K562 (cell line): ENCODE measurements around the gene MAST1. TPM values are rescaled to one million over a fixed set of nuclear protein-coding genes. Genes with fewer than 3 reads are reported as not detected.

Experiments
- EHMT2 ChIP-seq: fragments of 450-650 bp; IDR thresholded peaks from 2 replicates; pipeline ENCODE4 v1.6.1; 2018; ENCODE audit warnings: antibody characterized with exemption
- POLR2AphosphoS2 ChIP-seq: IDR thresholded peaks from 2 replicates; pipeline ENCODE4 v1.6.1; 2012; ENCODE audit warnings: low read length, improper control_type of control experiment
- SMAD2 ChIP-seq: fragments of 150-350 bp; IDR thresholded peaks from 2 replicates; pipeline ENCODE4 v1.6.1; 2014; ENCODE audit warnings: low read depth, mild to moderate bottlenecking, low read length
- SNRNP70 ChIP-seq: fragments of 200-400 bp; formaldehyde crosslinking; optimal IDR thresholded peaks from 2 replicates; pipeline ENCODE3; 2017; ENCODE audit warnings: low read depth, low read length
- TCFL5 ChIP-seq: fragments of 250-450 bp; sonication (Bioruptor Pico); conservative IDR thresholded peaks from 2 replicates; pipeline ENCODE4 v1.6.1; 2021; ENCODE audit warnings: mild to moderate bottlenecking, moderate library complexity, matching md5 sums
- ZC3H8 ChIP-seq: fragments of 450-650 bp; IDR thresholded peaks from 2 replicates; pipeline ENCODE4 v1.6.1; 2017
- polyA plus RNA-seq, 8 experiments: library from polyadenylated mRNA; depleted of rRNA in 4 of 8; stranded (reverse) in 5 of 8; unstranded in 3 of 8; fragments of >200 nt; fragmentation: Nextera tagmentation in 2 of 8; fragmentation: Illumina TruSeq in 1 of 8; extraction: Ambion mirVana in 2 of 8; extraction: Trizol in 1 of 8; gene quantifications; 2 replicates each; pipeline versions ENCODE4 v1.2.1 to v1.2.3, GENCODE V29; 2011 to 2014; ENCODE audit warnings: inconsistent platforms in 1 of 8, missing spikeins in 1 of 8
- total RNA-seq, 7 experiments: library from RNA; depleted of rRNA in 6 of 7; stranded (reverse); fragments of >200 nt in 6 of 7; fragmentation: Illumina TruSeq in 2 of 7; extraction: Trizol in 2 of 7; gene quantifications; 2 replicates each; pipeline versions ENCODE4 v1.2.1 to v1.2.3, GENCODE V29; 2011 to 2021; ENCODE audit warnings: low replicate concordance in 1 of 7
- TF ChIP-seq, protein P1 (sequence below): fragments of 450-650 bp; formaldehyde crosslinking; IDR thresholded peaks from 2 replicates; pipeline ENCODE4 v1.4.0; 2020; ENCODE audit warnings: mild to moderate bottlenecking, moderate library complexity
- TF ChIP-seq, protein P2 (sequence below): sonication (generic); formaldehyde crosslinking; IDR thresholded peaks from 2 replicates; pipeline ENCODE4 v1.8.1; 2023; ENCODE audit warnings: mild to moderate bottlenecking, missing genetic modification reagents
- TF ChIP-seq, protein P3 (sequence below): fragments of 250-450 bp; sonication (Bioruptor Pico); IDR thresholded peaks from 2 replicates; pipeline ENCODE4 v1.4.0; 2020; ENCODE audit warnings: mild to moderate bottlenecking
- TF ChIP-seq, protein P4 (sequence below): sonication (generic); formaldehyde crosslinking; IDR thresholded peaks from 2 replicates; pipeline ENCODE4 v1.4.0; 2020; ENCODE audit warnings: mild to moderate bottlenecking, missing genetic modification reagents
- TF ChIP-seq, protein P5 (sequence below): fragments of 450-650 bp; IDR thresholded peaks from 2 replicates; pipeline ENCODE4 v1.6.1; 2016; ENCODE audit warnings: low read depth

Gene MAST1
- total and polyA plus RNA-seq, 9 of the 15 experiments (the other 6 are each of a cell fraction or from before 2014, with no cell fraction given), result 0.48 to 10.3 (median 3.9) TPM

DNA sequence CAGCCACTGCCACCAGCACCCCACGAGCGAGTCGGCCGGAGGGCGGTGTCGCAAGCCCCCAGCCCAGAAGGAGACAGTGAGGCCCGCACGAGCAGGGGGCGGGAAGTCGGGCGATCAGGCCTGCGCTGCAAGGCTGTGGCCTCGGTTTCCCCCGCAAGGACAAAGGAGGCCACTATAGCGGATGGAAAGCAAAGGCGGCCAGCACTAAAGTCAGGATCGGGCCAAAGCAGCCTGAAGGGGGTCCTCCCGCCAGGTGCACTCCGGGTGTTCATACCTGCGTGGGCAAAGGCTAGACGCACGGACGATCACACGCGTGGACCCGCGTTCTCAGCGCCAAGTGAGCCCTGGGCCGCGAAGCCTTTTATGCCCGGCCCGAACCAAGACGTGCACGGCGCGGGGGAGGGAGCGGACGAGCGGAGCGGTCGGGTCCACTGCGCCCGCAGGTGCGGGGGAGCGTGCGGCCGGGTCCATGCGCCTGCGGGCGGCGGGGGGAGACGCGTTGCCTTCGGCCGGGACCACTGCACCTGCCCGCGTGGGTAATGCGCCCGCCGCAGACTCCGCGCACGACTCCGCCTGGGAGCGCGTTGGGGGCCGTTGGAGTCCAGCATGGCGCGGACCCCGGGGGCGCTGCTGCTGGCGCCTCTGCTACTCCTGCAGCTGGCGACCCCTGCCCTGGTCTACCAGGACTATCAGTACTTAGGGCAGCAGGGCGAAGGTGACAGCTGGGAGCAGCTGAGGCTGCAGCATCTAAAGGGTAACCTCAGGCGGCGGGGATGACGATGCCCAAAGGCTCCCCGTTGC, 36.6 kb upstream of the MAST1 start, which contains the start of the genes PRDX2 and THSD8 (continued):
- no peak for TF ChIP-seq ZC3H8
- TF ChIP-seq, protein P1, sequence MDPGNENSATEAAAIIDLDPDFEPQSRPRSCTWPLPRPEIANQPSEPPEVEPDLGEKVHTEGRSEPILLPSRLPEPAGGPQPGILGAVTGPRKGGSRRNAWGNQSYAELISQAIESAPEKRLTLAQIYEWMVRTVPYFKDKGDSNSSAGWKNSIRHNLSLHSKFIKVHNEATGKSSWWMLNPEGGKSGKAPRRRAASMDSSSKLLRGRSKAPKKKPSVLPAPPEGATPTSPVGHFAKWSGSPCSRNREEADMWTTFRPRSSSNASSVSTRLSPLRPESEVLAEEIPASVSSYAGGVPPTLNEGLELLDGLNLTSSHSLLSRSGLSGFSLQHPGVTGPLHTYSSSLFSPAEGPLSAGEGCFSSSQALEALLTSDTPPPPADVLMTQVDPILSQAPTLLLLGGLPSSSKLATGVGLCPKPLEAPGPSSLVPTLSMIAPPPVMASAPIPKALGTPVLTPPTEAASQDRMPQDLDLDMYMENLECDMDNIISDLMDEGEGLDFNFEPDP (CRISPR knock-in tag), result no peak
- TF ChIP-seq EHMT2, result no peak
- TF ChIP-seq, protein P2, sequence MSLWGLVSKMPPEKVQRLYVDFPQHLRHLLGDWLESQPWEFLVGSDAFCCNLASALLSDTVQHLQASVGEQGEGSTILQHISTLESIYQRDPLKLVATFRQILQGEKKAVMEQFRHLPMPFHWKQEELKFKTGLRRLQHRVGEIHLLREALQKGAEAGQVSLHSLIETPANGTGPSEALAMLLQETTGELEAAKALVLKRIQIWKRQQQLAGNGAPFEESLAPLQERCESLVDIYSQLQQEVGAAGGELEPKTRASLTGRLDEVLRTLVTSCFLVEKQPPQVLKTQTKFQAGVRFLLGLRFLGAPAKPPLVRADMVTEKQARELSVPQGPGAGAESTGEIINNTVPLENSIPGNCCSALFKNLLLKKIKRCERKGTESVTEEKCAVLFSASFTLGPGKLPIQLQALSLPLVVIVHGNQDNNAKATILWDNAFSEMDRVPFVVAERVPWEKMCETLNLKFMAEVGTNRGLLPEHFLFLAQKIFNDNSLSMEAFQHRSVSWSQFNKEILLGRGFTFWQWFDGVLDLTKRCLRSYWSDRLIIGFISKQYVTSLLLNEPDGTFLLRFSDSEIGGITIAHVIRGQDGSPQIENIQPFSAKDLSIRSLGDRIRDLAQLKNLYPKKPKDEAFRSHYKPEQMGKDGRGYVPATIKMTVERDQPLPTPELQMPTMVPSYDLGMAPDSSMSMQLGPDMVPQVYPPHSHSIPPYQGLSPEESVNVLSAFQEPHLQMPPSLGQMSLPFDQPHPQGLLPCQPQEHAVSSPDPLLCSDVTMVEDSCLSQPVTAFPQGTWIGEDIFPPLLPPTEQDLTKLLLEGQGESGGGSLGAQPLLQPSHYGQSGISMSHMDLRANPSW (CRISPR knock-in tag), result no peak; the same call in 1 of the 2 replicates
- TF ChIP-seq, protein P3, sequence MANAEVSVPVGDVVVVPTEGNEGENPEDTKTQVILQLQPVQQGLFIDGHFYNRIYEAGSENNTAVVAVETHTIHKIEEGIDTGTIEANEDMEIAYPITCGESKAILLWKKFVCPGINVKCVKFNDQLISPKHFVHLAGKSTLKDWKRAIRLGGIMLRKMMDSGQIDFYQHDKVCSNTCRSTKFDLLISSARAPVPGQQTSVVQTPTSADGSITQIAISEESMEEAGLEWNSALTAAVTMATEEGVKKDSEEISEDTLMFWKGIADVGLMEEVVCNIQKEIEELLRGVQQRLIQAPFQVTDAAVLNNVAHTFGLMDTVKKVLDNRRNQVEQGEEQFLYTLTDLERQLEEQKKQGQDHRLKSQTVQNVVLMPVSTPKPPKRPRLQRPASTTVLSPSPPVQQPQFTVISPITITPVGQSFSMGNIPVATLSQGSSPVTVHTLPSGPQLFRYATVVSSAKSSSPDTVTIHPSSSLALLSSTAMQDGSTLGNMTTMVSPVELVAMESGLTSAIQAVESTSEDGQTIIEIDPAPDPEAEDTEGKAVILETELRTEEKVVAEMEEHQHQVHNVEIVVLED (CRISPR knock-in tag), result peak; percentile 79
- TF ChIP-seq, protein P4, sequence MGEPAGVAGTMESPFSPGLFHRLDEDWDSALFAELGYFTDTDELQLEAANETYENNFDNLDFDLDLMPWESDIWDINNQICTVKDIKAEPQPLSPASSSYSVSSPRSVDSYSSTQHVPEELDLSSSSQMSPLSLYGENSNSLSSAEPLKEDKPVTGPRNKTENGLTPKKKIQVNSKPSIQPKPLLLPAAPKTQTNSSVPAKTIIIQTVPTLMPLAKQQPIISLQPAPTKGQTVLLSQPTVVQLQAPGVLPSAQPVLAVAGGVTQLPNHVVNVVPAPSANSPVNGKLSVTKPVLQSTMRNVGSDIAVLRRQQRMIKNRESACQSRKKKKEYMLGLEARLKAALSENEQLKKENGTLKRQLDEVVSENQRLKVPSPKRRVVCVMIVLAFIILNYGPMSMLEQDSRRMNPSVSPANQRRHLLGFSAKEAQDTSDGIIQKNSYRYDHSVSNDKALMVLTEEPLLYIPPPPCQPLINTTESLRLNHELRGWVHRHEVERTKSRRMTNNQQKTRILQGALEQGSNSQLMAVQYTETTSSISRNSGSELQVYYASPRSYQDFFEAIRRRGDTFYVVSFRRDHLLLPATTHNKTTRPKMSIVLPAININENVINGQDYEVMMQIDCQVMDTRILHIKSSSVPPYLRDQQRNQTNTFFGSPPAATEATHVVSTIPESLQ (CRISPR knock-in tag), result 0 out of 2 replicates have a peak, but pooled peaks have one; percentile 13
- no peak for TF ChIP-seq SNRNP70
- no peak for TF ChIP-seq SMAD2
- no peak for TF ChIP-seq POLR2AphosphoS2
- TF ChIP-seq TCFL5 (CRISPR knock-in tag), result no peak
- TF ChIP-seq, protein P5, sequence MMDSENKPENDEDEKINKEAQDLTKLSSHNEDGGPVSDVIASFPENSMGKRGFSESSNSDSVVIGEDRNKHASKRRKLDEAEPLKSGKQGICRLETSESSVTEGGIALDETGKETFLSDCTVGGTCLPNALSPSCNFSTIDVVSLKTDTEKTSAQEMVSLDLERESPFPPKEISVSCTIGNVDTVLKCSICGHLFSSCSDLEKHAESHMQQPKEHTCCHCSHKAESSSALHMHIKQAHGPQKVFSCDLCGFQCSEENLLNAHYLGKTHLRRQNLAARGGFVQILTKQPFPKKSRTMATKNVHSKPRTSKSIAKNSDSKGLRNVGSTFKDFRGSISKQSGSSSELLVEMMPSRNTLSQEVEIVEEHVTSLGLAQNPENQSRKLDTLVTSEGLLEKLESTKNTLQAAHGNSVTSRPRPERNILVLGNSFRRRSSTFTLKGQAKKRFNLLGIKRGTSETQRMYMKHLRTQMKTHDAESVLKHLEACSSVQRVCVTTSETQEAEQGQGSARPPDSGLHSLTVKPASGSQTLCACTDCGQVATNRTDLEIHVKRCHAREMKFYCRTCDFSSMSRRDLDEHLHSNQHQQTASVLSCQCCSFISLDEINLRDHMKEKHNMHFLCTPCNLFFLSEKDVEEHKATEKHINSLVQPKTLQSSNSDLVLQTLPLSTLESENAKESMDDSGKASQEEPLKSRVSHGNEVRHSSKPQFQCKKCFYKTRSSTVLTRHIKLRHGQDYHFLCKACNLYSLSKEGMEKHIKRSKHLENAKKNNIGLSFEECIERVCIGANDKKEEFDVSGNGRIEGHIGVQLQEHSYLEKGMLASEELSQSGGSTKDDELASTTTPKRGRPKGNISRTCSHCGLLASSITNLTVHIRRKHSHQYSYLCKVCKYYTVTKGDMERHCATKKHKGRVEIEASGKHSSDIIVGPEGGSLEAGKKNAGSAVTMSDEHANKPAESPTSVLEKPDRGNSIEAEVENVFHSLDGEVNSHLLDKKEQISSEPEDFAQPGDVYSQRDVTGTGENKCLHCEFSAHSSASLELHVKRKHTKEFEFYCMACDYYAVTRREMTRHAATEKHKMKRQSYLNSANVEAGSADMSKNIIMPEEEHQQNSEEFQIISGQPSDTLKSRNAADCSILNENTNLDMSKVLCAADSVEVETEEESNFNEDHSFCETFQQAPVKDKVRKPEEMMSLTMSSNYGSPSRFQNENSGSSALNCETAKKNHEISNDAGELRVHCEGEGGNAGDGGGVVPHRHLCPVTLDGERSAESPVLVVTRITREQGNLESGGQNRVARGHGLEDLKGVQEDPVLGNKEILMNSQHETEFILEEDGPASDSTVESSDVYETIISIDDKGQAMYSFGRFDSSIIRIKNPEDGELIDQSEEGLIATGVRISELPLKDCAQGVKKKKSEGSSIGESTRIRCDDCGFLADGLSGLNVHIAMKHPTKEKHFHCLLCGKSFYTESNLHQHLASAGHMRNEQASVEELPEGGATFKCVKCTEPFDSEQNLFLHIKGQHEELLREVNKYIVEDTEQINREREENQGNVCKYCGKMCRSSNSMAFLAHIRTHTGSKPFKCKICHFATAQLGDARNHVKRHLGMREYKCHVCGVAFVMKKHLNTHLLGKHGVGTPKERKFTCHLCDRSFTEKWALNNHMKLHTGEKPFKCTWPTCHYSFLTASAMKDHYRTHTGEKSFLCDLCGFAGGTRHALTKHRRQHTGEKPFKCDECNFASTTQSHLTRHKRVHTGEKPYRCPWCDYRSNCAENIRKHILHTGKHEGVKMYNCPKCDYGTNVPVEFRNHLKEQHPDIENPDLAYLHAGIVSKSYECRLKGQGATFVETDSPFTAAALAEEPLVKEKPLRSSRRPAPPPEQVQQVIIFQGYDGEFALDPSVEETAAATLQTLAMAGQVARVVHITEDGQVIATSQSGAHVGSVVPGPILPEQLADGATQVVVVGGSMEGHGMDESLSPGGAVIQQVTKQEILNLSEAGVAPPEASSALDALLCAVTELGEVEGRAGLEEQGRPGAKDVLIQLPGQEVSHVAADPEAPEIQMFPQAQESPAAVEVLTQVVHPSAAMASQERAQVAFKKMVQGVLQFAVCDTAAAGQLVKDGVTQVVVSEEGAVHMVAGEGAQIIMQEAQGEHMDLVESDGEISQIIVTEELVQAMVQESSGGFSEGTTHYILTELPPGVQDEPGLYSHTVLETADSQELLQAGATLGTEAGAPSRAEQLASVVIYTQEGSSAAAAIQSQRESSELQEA, result no peak
